ENCODE results near the gene TRIM29. TPM values are rescaled to one million over a fixed set of nuclear protein-coding genes. Genes with fewer than 3 reads are reported as not detected.

Gene TRIM29
- total and polyA plus RNA-seq, 10 of the 15 experiments (the other 5 are each of a cell fraction or from before 2014, with no cell fraction given) = 0.08 to 0.67 (median 0.26) TPM; not detected in 5

DNA sequence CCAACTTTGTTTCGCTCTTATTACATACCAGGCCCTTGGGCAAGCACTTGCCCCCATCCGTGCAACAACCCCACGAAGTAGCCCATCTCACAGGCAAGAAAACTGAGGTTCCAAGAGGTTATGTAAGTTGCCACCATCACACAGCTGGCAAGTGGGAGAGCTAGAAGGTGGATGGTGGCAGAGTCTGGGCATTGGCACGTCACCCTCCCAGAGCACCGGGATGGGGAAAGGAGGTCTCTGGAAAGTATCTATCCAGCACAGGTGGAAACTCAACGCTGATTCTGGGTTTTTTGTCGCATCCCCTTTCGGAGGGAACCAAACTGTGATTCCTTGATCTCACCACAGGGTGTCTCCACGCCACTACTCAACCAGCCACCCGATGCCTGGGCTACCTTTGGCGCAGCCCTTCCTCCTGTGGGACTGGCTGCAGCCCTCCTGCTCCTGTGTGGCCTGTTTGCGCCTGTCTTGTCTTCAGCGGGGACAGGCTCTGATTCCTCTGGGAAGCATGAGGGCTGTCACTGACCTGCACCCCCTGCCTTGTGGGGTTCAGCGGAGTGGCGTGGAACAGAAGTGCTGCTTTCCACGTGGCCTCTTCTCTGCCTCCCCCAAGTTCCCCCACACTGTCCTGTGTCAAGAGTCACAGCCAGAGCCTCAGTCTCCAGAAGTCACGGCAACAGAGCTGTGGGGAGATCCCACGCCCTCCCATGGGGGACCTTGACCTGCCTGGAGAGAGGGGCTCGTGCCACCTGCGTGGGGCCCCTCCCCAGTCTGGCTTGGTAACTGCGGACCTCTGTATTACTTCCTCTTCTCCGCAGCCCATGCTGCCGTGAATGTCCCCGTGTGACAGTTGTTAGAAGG lies 34.4 kb upstream of the TRIM29 start (continued):
- TF ChIP-seq, protein P1, sequence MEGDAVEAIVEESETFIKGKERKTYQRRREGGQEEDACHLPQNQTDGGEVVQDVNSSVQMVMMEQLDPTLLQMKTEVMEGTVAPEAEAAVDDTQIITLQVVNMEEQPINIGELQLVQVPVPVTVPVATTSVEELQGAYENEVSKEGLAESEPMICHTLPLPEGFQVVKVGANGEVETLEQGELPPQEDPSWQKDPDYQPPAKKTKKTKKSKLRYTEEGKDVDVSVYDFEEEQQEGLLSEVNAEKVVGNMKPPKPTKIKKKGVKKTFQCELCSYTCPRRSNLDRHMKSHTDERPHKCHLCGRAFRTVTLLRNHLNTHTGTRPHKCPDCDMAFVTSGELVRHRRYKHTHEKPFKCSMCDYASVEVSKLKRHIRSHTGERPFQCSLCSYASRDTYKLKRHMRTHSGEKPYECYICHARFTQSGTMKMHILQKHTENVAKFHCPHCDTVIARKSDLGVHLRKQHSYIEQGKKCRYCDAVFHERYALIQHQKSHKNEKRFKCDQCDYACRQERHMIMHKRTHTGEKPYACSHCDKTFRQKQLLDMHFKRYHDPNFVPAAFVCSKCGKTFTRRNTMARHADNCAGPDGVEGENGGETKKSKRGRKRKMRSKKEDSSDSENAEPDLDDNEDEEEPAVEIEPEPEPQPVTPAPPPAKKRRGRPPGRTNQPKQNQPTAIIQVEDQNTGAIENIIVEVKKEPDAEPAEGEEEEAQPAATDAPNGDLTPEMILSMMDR (IDR thresholded peaks at IDR 0.05 in 2 of 3, conservative IDR thresholded peaks at IDR 0.05 in 1 of 3; ENCODE audit: control insufficient read depth in 2 of 3, extremely low read depth in 1 of 3, insufficient read depth in 1 of 3, low read depth in 3 of 3, low read length in 3 of 3) = peak; percentile 80 to 91 (median 84)
- TF ChIP-seq BHLHE40 (IDR thresholded peaks at IDR 0.05; ENCODE audit: borderline replicate concordance in 1 of 2, low read depth in 2 of 2, low read length in 1 of 2) = peak in 1 of 2 experiments; percentile 45; a peak in 1 of 4 replicates

DNA sequence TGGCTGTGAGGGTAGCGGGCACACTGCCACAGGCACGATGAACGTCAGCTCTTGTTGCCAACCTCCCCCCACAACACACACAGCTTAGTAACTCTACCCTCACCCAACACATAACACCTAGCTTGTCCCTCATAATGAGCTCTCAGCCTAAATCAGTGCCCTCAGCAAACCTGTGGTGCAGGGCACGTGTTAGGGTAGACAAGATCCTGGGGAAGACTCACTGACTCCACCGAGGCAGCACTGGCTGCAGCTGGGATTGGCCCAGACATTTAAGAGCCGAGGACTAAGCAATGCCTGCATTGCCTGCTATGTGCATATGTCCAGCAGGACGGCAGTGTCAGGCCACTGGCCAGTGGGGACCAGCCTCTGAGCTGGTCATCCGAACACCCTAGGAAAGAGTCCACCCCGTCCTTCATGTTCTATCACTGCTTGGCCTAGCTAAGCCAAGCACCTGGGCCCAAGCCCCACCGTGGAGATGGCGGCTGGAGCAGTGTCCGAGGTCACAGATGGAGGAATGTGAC lies 32.9 kb upstream of the TRIM29 start:
- TF ChIP-seq, protein P2, sequence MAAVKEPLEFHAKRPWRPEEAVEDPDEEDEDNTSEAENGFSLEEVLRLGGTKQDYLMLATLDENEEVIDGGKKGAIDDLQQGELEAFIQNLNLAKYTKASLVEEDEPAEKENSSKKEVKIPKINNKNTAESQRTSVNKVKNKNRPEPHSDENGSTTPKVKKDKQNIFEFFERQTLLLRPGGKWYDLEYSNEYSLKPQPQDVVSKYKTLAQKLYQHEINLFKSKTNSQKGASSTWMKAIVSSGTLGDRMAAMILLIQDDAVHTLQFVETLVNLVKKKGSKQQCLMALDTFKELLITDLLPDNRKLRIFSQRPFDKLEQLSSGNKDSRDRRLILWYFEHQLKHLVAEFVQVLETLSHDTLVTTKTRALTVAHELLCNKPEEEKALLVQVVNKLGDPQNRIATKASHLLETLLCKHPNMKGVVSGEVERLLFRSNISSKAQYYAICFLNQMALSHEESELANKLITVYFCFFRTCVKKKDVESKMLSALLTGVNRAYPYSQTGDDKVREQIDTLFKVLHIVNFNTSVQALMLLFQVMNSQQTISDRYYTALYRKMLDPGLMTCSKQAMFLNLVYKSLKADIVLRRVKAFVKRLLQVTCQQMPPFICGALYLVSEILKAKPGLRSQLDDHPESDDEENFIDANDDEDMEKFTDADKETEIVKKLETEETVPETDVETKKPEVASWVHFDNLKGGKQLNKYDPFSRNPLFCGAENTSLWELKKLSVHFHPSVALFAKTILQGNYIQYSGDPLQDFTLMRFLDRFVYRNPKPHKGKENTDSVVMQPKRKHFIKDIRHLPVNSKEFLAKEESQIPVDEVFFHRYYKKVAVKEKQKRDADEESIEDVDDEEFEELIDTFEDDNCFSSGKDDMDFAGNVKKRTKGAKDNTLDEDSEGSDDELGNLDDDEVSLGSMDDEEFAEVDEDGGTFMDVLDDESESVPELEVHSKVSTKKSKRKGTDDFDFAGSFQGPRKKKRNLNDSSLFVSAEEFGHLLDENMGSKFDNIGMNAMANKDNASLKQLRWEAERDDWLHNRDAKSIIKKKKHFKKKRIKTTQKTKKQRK (IDR thresholded peaks at IDR 0.05; ENCODE audit: low read depth, low read length) = no peak
- TF ChIP-seq NFYB (IDR thresholded peaks at IDR 0.05; ENCODE audit: insufficient read depth, low read depth, low read length) (no peak), SMAD5 (IDR thresholded peaks at IDR 0.05; ENCODE audit: low read depth) (no peak), YY1 (IDR thresholded peaks at IDR 0.05; ENCODE audit: low read depth, low read length) (no peak), FOXK2 (IDR thresholded peaks at IDR 0.05) (no peak), ASH2L (IDR thresholded peaks at IDR 0.05; ENCODE audit: borderline replicate concordance, low read depth) (no peak)
- Histone ChIP-seq H4K20me1 (ENCODE audit: control insufficient read depth, insufficient read depth) (no peaks in the 10 kb centered on the region), H3K9ac (ENCODE audit: control insufficient read depth, insufficient read depth, low read length) (no peak overlapping the region), H3K27me3 (replicated peaks in 1 of 2; ENCODE audit: control insufficient read depth in 2 of 2, insufficient read depth in 2 of 2, low read length in 1 of 2) (peaks cover 8 to 12% of the 10 kb centered on the region in 2 experiments), H2AFZ (ENCODE audit: control insufficient read depth, low read depth, low read length) (no peak overlapping the region), H3K36me3 (ENCODE audit: control insufficient read depth in 2 of 2, insufficient read depth in 2 of 2, low read length in 1 of 2) (no peaks in the 10 kb centered on the region), H3K27ac (ENCODE audit: control insufficient read depth, insufficient read depth) (no peak overlapping the region), H3K4me1 (ENCODE audit: control insufficient read depth, insufficient read depth, low read length) (no peaks in the 10 kb centered on the region), H3K9me3 (replicated peaks; ENCODE audit: control insufficient read depth, insufficient read depth, low read length) (no peaks in the 10 kb centered on the region), H3K4me2 (ENCODE audit: control insufficient read depth, insufficient read depth) (no peak overlapping the region), H3K4me3 (no peak overlapping the region), H3K79me2 (ENCODE audit: control insufficient read depth, insufficient read depth, low read length) (no peaks in the 10 kb centered on the region)
- ChIA-PET SMC1A (ENCODE audit: uncharacterized antibody, unreplicated experiment) (interaction anchor here (1.3 to 2.8 kb wide), 3 partner anchors 9 to 132 kb away, joined by 3 to 18 read pairs (median 4); no protein-coding TSS in a partner anchor), RAD21 (ENCODE audit: unreplicated experiment) (interaction anchor here (0.7 to 2.0 kb wide), 5 partner anchors 53 to 132 kb away, joined by 3 to 6 read pairs (median 4); no protein-coding TSS in a partner anchor), POLR2A (no interaction called here), CTCF (interaction anchor here (1.1 to 7.0 kb wide), 7 partner anchors 9 to 130 kb away, joined by 3 to 83 read pairs (median 8); no protein-coding TSS in a partner anchor)
- intact Hi-C loops (cut with micrococcal nuclease; ENCODE audit: unreplicated experiment) = no loop called here
- FAIRE-seq (no peak), ATAC-seq (no peak), DNase-seq (ENCODE audit: low read depth, low spot score) (no peak)
- 42% methylated on average over 12 of the region's 12 CpGs for WGBS (ENCODE audit: insufficient coverage, insufficient replicate concordance, low lambda C conversion rate, missing lambda C conversion rate)
- BruUV-seq (replicated peaks) = no TSS peak
- in situ Hi-C loops (cut with MboI) = loop anchor here (5.0 kb wide), 2 partner anchors 56 to 132 kb away; no protein-coding TSS in a partner anchor
